ENCODE measurements around the gene CARD11.

DNA sequence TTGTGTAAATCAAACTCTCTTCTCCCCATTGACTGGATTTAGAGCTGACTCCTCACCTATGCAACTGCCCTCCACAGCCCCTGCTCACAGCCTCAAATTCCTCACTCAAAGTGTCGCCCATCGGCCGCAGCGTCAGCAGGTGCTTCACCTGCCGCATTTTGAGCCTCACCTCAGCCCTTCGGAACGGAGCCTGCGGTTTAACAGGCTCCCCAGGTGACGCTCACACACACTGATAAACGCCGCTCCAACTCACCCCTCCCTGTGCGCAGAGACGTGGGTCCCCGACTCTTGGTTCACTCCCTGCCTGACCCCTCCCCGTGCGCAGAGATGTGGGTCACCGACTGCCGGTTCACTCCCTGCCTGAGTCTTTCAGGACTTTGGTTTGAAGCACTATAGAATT, 57.1 kb downstream of the CARD11 start:
- TF ChIP-seq, protein P1, sequence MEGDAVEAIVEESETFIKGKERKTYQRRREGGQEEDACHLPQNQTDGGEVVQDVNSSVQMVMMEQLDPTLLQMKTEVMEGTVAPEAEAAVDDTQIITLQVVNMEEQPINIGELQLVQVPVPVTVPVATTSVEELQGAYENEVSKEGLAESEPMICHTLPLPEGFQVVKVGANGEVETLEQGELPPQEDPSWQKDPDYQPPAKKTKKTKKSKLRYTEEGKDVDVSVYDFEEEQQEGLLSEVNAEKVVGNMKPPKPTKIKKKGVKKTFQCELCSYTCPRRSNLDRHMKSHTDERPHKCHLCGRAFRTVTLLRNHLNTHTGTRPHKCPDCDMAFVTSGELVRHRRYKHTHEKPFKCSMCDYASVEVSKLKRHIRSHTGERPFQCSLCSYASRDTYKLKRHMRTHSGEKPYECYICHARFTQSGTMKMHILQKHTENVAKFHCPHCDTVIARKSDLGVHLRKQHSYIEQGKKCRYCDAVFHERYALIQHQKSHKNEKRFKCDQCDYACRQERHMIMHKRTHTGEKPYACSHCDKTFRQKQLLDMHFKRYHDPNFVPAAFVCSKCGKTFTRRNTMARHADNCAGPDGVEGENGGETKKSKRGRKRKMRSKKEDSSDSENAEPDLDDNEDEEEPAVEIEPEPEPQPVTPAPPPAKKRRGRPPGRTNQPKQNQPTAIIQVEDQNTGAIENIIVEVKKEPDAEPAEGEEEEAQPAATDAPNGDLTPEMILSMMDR (conservative IDR thresholded peaks at IDR 0.05; ENCODE audit: low read length) = no peak
- no peak for TF ChIP-seq EZH2phosphoT487 (IDR thresholded peaks at IDR 0.05; ENCODE audit: borderline replicate concordance)
